ENCODE data around the gene OR9Q2. TPM values are rescaled to one million over a fixed set of nuclear protein-coding genes. Genes with fewer than 3 reads are reported as not detected.

OR9Q2 gene
- total and polyA plus RNA-seq, 2 of the 13 experiments (the other 11 are each of a cell fraction or from before 2014, with no cell fraction given): not detected

- no peak overlapping the region for H3K4me2 ChIP-seq (ENCODE audit: low read depth, low read length)
- H3K27me3 ChIP-seq (ENCODE audit: control insufficient read depth in 1 of 2, insufficient read depth in 2 of 2, low read length in 2 of 2): no peaks in the 10 kb centered on the region
- H3K4me1 ChIP-seq (ENCODE audit: insufficient read depth, low read length): no peaks in the 10 kb centered on the region
- no peaks in the 10 kb centered on the region for H3K79me2 ChIP-seq (ENCODE audit: insufficient read depth, low read length)
- DNase-seq (ENCODE audit: low spot score) (no peak), ATAC-seq (no peak), FAIRE-seq (no peak)
- ChIA-PET POLR2A (no interaction called here), CTCF (ENCODE audit: low intra/inter-chr PET ratio, low total read pairs) (no interaction called here)
- H3K4me3 ChIP-seq (replicated peaks in 1 of 3; ENCODE audit: insufficient read depth in 1 of 3, low read depth in 2 of 3, low read length in 3 of 3): no peak overlapping the region
- TF ChIP-seq NFE2L2 (IDR thresholded peaks at IDR 0.05; ENCODE audit: low read length) (peak; percentile 42; the same call in 1 of the 2 replicates), ZNF550 (CRISPR knock-in tag; IDR thresholded peaks at IDR 0.05; ENCODE audit: borderline replicate concordance) (no peak), MAFF (IDR thresholded peaks at IDR 0.05; ENCODE audit: low read depth, low read length) (peak; percentile 57; the same call in 1 of the 2 replicates), MAFK (conservative IDR thresholded peaks at IDR 0.05 in 1 of 2, IDR thresholded peaks at IDR 0.05 in 1 of 2; ENCODE audit: low read length in 2 of 2) (peak; percentile 22 to 70; a peak in 3 of 4 replicates)
- H3K9ac ChIP-seq (ENCODE audit: insufficient read depth, low read depth, low read length): no peak overlapping the region
- no TSS peak for BruUV-seq (replicated peaks)
- in situ Hi-C loops (cut with HindIII; ENCODE audit: extremely low pct_ligation_motif_present, low pct_unique_long_range_greater_than_20kb) (no loop called here), intact Hi-C loops (cut with micrococcal nuclease; ENCODE audit: unreplicated experiment) (no loop called here)
- H3K36me3 ChIP-seq (replicated peaks in 1 of 2; ENCODE audit: control insufficient read depth in 1 of 2, insufficient read depth in 2 of 2, low read length in 2 of 2): no peaks in the 10 kb centered on the region
- peaks cover 20% of the 10 kb centered on the region for H3K9me3 ChIP-seq (ENCODE audit: low read length)
- no peak overlapping the region for H3K27ac ChIP-seq (ENCODE audit: extremely low read length, insufficient read depth, low read length)
- no peak overlapping the region for H2AFZ ChIP-seq (ENCODE audit: low read length)
- 84% methylated on average over 2 of the region's 2 CpGs for WGBS (ENCODE audit: low lambda C conversion rate)
- H4K20me1 ChIP-seq (ENCODE audit: insufficient read depth, low read length): no peaks in the 10 kb centered on the region
Measured at GRCh38 chr11:58195939-58196338, 7.1 kb downstream of the OR9Q2 start.

GRCh38 chr11:58199271-58199670 lies 10.4 kb downstream of the OR9Q2 start:
- Histone ChIP-seq H3K9me3 (ENCODE audit: low read length) (peaks cover 20% of the 10 kb centered on the region), H3K4me3 (replicated peaks in 1 of 3; ENCODE audit: insufficient read depth in 1 of 3, low read depth in 2 of 3, low read length in 3 of 3) (no peak overlapping the region), H3K79me2 (ENCODE audit: insufficient read depth, low read length) (no peaks in the 10 kb centered on the region), H3K4me2 (ENCODE audit: low read depth, low read length) (no peak overlapping the region), H2AFZ (ENCODE audit: low read length) (no peak overlapping the region), H3K27ac (ENCODE audit: extremely low read length, insufficient read depth, low read length) (no peak overlapping the region), H3K36me3 (replicated peaks in 1 of 2; ENCODE audit: control insufficient read depth in 1 of 2, insufficient read depth in 2 of 2, low read length in 2 of 2) (no peaks in the 10 kb centered on the region), H3K9ac (ENCODE audit: insufficient read depth, low read depth, low read length) (no peak overlapping the region), H3K27me3 (ENCODE audit: control insufficient read depth in 1 of 2, insufficient read depth in 2 of 2, low read length in 2 of 2) (no peaks in the 10 kb centered on the region), H4K20me1 (ENCODE audit: insufficient read depth, low read length) (no peaks in the 10 kb centered on the region), H3K4me1 (ENCODE audit: insufficient read depth, low read length) (no peaks in the 10 kb centered on the region)
- in situ Hi-C loops (cut with HindIII; ENCODE audit: extremely low pct_ligation_motif_present, low pct_unique_long_range_greater_than_20kb) (no loop called here), intact Hi-C loops (cut with micrococcal nuclease; ENCODE audit: unreplicated experiment) (no loop called here)
- no TSS peak for BruUV-seq (replicated peaks)
- FAIRE-seq (no peak), ATAC-seq (no peak), DNase-seq (ENCODE audit: low spot score) (no peak)
- 0% methylated on average over 1 of the region's 1 CpG for WGBS (ENCODE audit: low lambda C conversion rate)
- ChIA-PET CTCF (ENCODE audit: low intra/inter-chr PET ratio, low total read pairs) (no interaction called here), POLR2A (no interaction called here)
- TF ChIP-seq ZSCAN29 (CRISPR knock-in tag; conservative IDR thresholded peaks at IDR 0.05) (no peak), TBX3 (IDR thresholded peaks at IDR 0.05; ENCODE audit: borderline replicate concordance) (no peak), ZBTB8A (CRISPR knock-in tag; IDR thresholded peaks at IDR 0.05; ENCODE audit: borderline replicate concordance, low read depth) (no peak)

All from HepG2 (cell line).